Spleen (tissue), 7 donors: ENCODE results near the gene ADAMTSL3.

Experiments
- POLR2AphosphoS5 ChIP-seq, 3 donors: sonication (generic); formaldehyde crosslinking; IDR thresholded peaks; one replicate each; pipeline ENCODE4 v1.5.1; 2017; ENCODE audit warnings: antibody characterized with exemption in 3 of 3
- TF ChIP-seq, protein P1 (sequence below), 11 experiments: fragments of 200-600 bp in 7 of 11; fragments of 450-650 bp in 4 of 11; sonication (generic) in 4 of 11; IDR thresholded peaks in 8 of 11; conservative IDR thresholded peaks in 3 of 11; 1 replicate in 7 of 11; 2 replicates in 4 of 11; pipeline versions ENCODE4 v1.4.0 to v1.8.0; 2016 to 2021; ENCODE audit warnings: antibody characterized with exemption in 11 of 11, inconsistent platforms in 4 of 11, mild to moderate bottlenecking in 1 of 11
- donor health status: DM: no; HTN: no; CAD: no; lungs with moderate emphysema.
- donor health status: DM: no; HTN: no; CAD: no.
- donor health status: DM: no; HTN: no; CAD: no.

DNA sequence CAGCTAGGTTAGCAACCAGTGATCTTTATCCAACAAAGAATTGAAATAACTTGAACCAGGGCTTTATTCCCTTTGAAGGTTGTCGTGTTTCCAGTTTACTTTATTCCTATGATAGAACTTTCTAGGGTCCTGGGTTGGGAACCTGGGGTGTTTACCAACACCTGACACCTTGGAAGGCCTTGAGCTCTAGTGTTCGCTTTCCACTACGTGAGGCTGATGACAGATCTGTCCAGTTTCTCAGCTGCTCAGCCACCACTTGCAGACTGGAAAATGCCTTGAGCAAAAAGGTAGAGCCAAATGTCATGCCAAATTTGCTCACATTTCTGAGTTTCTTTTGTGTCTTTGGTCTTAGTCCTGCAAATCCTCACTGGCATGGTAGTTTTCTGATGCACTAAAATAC lies 227.2 kb downstream of the ADAMTSL3 start:
- TF ChIP-seq, protein P1, sequence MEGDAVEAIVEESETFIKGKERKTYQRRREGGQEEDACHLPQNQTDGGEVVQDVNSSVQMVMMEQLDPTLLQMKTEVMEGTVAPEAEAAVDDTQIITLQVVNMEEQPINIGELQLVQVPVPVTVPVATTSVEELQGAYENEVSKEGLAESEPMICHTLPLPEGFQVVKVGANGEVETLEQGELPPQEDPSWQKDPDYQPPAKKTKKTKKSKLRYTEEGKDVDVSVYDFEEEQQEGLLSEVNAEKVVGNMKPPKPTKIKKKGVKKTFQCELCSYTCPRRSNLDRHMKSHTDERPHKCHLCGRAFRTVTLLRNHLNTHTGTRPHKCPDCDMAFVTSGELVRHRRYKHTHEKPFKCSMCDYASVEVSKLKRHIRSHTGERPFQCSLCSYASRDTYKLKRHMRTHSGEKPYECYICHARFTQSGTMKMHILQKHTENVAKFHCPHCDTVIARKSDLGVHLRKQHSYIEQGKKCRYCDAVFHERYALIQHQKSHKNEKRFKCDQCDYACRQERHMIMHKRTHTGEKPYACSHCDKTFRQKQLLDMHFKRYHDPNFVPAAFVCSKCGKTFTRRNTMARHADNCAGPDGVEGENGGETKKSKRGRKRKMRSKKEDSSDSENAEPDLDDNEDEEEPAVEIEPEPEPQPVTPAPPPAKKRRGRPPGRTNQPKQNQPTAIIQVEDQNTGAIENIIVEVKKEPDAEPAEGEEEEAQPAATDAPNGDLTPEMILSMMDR (IDR thresholded peaks at IDR 0.05 in 8 of 11, conservative IDR thresholded peaks at IDR 0.05 in 3 of 11): no peak
- no peak for TF ChIP-seq POLR2AphosphoS5 (IDR thresholded peaks at IDR 0.05)
